HS-5 (cell line): ENCODE data around the gene TMED7.
A peak's percentile ranks its signal among the peaks of the same experiment; 100 is the strongest.

Experiments used
- DNase-seq: peaks from one replicate; pipeline ENCODE4 v3.0.0-alpha.2; 2012; ENCODE audit warnings: low read depth

Gene TMED7

GRCh38 chr5:115580941-115581340 is 44.9 kb downstream of the TMED7 start:
- no peak for DNase-seq

DNA sequence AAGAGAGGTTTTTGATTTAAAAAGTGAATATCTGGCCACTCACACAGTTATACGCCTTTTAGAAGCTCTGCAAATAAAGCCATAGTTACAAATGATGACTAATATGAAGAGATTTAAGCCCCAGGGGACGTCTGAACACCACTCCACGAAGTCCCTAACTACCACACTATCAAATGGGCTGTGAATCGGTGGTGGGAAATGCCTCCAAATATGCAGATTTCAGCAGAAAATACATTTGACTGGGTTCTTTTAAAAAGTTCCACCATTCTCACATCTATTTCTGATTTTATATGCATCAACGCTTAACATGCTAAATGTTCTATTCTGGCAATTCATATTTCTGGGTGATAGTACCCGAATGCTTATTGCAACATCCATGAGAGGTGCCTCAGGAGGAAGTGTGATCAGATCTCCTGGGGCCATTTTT is 46.1 kb downstream of the TMED7 start:
- DNase-seq, result no peak

- no peak for DNase-seq
Measured at GRCh38 chr5:115579216-115579615, 46.6 kb downstream of the TMED7 start.

DNA sequence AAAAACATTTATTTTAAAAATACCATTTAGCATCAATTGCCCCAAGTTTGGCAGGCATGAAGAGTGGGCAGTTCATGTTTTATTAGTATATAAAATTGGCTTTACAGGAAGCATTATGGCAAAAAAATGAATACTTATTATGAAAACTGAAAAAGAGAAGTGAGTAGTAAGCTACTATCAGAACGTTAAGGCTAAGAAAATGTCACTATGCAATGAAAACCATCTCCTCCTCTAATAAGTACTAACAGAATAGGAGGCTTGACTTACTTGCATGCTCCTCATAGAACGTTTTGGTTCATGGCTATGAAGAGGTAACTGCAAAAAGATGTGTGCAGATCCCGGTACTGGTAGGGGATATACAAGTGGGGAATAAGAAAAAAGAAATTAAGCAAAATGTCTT is 47.2 kb downstream of the TMED7 start:
- no peak for DNase-seq

GRCh38 chr5:115577741-115578140 is 48.1 kb downstream of the TMED7 start:
- DNase-seq, result no peak

GRCh38 chr5:115577329-115577728 is 48.5 kb downstream of the TMED7 start:
- no peak for DNase-seq

DNA sequence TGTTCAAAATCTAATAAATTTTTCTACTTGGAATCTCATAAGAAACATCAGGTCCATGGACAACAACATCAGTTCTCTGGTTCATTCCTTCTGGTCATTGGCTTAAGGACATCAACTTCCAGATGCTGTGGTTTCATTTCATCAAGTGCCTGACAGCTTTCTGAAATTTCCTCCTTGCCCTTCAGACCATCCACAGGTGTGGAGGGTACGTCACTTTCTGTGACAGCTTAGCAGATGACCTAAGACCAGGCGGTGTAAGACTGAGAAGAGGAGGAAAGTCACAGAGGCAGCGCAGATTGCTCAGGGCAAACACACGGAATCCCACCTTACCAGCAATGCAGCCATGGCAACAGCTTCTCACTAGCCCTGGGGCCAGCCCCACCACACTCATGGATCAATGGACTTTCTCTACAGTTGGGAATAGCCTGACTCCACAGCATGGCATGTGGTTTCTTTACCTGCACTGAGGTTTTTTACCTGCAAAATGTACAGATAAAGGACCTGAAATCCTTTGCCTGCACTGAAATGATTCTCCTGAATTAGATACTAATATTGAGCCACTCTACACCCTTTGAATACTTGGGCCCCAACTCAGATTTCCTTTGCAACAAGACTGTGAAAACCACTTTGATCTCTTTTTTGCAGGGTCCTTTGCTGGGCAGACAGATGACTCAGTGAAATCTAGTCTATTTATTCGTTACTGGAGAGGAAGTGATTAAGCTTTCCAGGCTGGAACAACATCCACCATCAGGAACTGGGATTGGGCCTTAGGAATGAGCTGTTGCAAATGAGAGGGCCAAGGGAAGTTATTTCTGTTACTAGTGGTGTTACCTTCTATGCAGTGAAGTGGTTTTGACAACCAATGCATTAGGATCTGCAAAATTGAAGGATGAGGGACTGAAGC is 50.4 kb downstream of the TMED7 start:
- peak; percentile 66 for DNase-seq

GRCh38 chr5:115573133-115573532 is 52.7 kb downstream of the TMED7 start:
- DNase-seq, result peak; percentile 70

- no peak for DNase-seq
Measured at GRCh38 chr5:115571441-115571878, 54.4 kb downstream of the TMED7 start.

DNA sequence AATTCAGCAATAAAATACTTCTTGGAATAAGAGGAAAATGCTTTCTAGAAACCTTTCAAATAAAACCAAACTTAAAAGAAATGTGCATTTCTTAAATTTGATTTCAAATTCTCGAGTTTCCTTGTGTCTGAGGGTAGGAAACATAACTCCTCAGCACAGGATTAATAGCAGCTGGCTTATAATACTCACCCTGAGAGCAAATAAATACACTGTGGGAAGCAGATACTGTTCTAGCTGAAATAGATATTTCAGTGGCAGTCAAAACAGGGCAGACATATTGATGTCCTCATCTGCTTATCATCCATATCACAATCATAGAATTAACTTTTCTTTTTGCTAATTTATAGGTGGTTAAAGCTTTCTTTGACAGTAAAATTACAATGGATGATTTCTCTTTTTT is 57.2 kb downstream of the TMED7 start:
- no peak for DNase-seq

DNA sequence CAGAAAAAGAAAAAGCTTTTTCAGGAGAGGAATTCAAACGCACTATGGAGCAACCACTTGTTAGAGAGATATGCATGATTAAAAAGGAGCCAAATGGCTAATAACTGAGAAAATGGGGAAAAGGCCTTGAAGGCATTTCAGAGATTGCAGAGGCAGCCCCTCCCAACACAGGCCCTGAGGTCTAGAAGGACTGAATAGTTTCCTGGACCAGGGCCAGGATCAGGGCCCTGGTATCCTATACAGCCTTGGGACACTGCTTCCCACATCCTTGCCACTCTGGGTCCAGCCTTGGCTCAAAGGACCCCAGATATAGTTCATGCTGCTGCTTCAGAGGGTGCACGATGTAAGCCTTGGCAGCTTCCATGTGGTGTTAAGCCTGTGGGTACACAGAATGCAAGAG is 60.6 kb downstream of the TMED7 start:
- no peak for DNase-seq
